GM18517 (cell line): ENCODE measurements around the gene AOPEP.
A peak's percentile ranks its signal among the peaks of the same experiment; 100 is the strongest.
"Not testable (repeated sequence)": the region's sequence is repeated elsewhere in the genome, so short reads cannot be mapped to it uniquely, and the experiment has no call there.

Experiments used
- ATAC-seq: cut with Tn5 transposase; IDR thresholded peaks from one replicate; pipeline ENCODE4 v1.9.1; 2021; ENCODE audit warnings: mild to moderate bottlenecking, moderate library complexity; ENCODE audit not compliant: unreplicated experiment

AOPEP gene

GRCh38 chr9:94812343-94812742 lies 85.8 kb downstream of the AOPEP start:
- ATAC-seq: no peak

- no peak for ATAC-seq
These were observed 86.9 kb downstream of the AOPEP start for GRCh38 chr9:94813379-94813778.

- ATAC-seq: no peak
These were observed 91.0 kb downstream of the AOPEP start for GRCh38 chr9:94817291-94818177.

- ATAC-seq: no peak
These were observed 91.7 kb downstream of the AOPEP start for GRCh38 chr9:94818178-94818541.

GRCh38 chr9:94819161-94819687 lies 92.7 kb downstream of the AOPEP start:
- ATAC-seq: no peak

- peak; percentile 63 for ATAC-seq
These were observed 94.8 kb downstream of the AOPEP start for GRCh38 chr9:94821098-94821887.

- ATAC-seq: no peak
These were observed 95.8 kb downstream of the AOPEP start for GRCh38 chr9:94822273-94822672.

- ATAC-seq: no peak
These were observed 97.2 kb downstream of the AOPEP start for GRCh38 chr9:94823710-94824109.

- no peak for ATAC-seq
These were observed 97.9 kb downstream of the AOPEP start for GRCh38 chr9:94824411-94824810.

- ATAC-seq: no peak
These were observed 98.6 kb downstream of the AOPEP start for GRCh38 chr9:94824913-94825610.

GRCh38 chr9:94825611-94825958 lies 99.1 kb downstream of the AOPEP start:
- no peak for ATAC-seq

GRCh38 chr9:94826044-94826443 lies 99.5 kb downstream of the AOPEP start:
- no peak for ATAC-seq

- no peak for ATAC-seq
These were observed 100.3 kb downstream of the AOPEP start for GRCh38 chr9:94826644-94827410.

GRCh38 chr9:94827584-94828304 lies 101.2 kb downstream of the AOPEP start:
- no peak for ATAC-seq

- no peak for ATAC-seq
These were observed 103.0 kb downstream of the AOPEP start for GRCh38 chr9:94829380-94830070.

GRCh38 chr9:94830071-94830604 lies 103.6 kb downstream of the AOPEP start:
- not testable (repeated sequence) for ATAC-seq

- ATAC-seq: no peak
These were observed 107.3 kb downstream of the AOPEP start for GRCh38 chr9:94833802-94834201.

GRCh38 chr9:94837404-94837803 lies 110.9 kb downstream of the AOPEP start:
- ATAC-seq: no peak

- ATAC-seq: no peak
These were observed 112.9 kb downstream of the AOPEP start for GRCh38 chr9:94839398-94839797.
